Measurements from ENCODE around the gene LHCGR. TPM values are rescaled to one million over a fixed set of nuclear protein-coding genes. Genes with fewer than 3 reads are reported as not detected.
A peak's percentile ranks its signal among the peaks of the same experiment; 100 is the strongest.

The LHCGR gene
- total and polyA plus RNA-seq, 2 experiments from 2014 or later, result 0.45 to 0.66 TPM

- no peak for TF ChIP-seq ZNF462 (CRISPR knock-in tag; IDR thresholded peaks at IDR 0.05)
- no peak for TF ChIP-seq REST (IDR thresholded peaks at IDR 0.05; ENCODE audit: unreplicated experiment)
Measured at GRCh38 chr2:48694149-48694548, 61.4 kb downstream of the LHCGR start (continued).

GRCh38 chr2:48693645-48694044 lies 61.9 kb downstream of the LHCGR start:
- no peaks in the 10 kb centered on the region for H3K36me3 Mint-ChIP-seq (ENCODE audit: low read depth)
- H3K27me3 Mint-ChIP-seq (ENCODE audit: insufficient read depth, low read depth, poor library complexity), result no peaks in the 10 kb centered on the region
- Histone ChIP-seq H3K27ac (ENCODE audit: low read depth) (0 out of 2 replicates have a peak overlapping the region, but pooled peaks have one; percentile 3), H3K4me2 (no peak overlapping the region), H3K4me1 (ENCODE audit: insufficient read depth) (peaks cover 17% of the 10 kb centered on the region), H3K4me3 (no peak overlapping the region), H3K27me3 (ENCODE audit: insufficient read depth) (no peaks in the 10 kb centered on the region), H4K20me1 (replicated peaks; ENCODE audit: insufficient read depth) (no peaks in the 10 kb centered on the region), H3K79me2 (replicated peaks; ENCODE audit: insufficient read depth) (no peaks in the 10 kb centered on the region), H3K36me3 (ENCODE audit: insufficient read depth) (no peaks in the 10 kb centered on the region), H3K9me2 (ENCODE audit: insufficient read depth) (no peaks in the 10 kb centered on the region), H3F3A (replicated peaks; ENCODE audit: low read depth) (no peaks in the 10 kb centered on the region), H2AFZ (no peak overlapping the region)
- DNase-seq (ENCODE audit: low spot score) (peak; percentile 53), ATAC-seq (peak; percentile 77)
- H3K4me3 Mint-ChIP-seq, result no peak overlapping the region
- no peaks in the 10 kb centered on the region for H3K9me3 Mint-ChIP-seq
- no peak overlapping the region for H3K27ac Mint-ChIP-seq
- H3K4me1 Mint-ChIP-seq, result peaks cover 31% of the 10 kb centered on the region
- TF ChIP-seq ETS1 (IDR thresholded peaks at IDR 0.05) (no peak), POLR2AphosphoS5 (IDR thresholded peaks at IDR 0.05; ENCODE audit: low read depth) (no peak), ZNF331 (CRISPR knock-in tag; IDR thresholded peaks at IDR 0.05; ENCODE audit: low read depth) (no peak)

All from GM23338 (cell line).